NCI-H82 treated with DMSO at 0.1 percent for 48 hours (cell line): ENCODE data around the gene FAM110C.

ENCODE experiments used
- DNase-seq: peaks from one replicate; lab custom pipeline; 2025; ENCODE audit not compliant: unreplicated experiment; lab: John Stamatoyannopoulos, UW

The FAM110C gene

GRCh38 chr2:10222-10875 is 36.0 kb downstream of the FAM110C start:
- DNase-seq: no peak
